ENCODE data around the gene ZNF516. TPM values are rescaled to one million over a fixed set of nuclear protein-coding genes. Genes with fewer than 3 reads are reported as not detected.

Gene ZNF516
- total and polyA plus RNA-seq, 2 of the 13 experiments (the other 11 are each of a cell fraction or from before 2014, with no cell fraction given): 16.6 to 18.7 TPM

DNA sequence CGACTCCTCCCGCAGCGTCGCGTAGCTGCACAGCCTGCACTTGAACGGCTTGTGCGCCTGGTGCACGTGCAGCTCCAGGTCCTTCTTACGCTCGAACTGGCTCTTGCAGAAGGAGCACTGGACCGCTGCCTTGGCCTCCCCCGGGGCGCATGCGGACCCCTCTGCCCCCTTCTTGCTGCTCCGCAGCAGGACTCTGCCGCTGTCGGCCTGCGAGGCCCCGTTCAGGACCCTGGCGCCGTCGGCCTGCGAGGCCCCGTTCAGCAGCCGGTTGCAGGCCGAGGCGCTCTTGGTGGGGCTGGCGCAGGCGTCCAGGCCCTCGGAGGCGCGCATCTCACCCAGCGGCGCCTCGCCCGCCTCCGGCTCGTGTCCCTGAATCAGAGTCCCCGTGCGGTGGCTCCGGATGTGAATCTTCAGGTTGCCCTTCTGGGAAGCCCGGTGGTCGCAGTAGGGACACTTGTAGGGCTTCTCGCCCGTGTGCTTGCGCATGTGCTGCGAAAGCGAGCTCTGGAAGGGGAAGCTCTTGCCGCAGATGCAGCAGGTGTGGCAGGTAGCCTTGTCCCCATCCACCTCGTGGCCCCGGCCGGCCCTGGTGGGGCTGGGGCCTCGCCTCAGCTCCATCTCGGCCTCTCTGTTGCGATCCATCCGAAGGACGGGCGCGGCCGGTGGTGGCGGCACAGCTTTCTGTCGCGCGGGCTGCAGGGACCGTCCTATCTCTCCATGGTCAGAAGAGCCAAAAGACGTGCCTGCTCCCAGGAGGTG lies 52.5 kb downstream of the ZNF516 start:
- ChIA-PET CTCF (ENCODE audit: low intra/inter-chr PET ratio, low total read pairs) (no interaction called here), POLR2A (no interaction called here)
- no peak overlapping the region for H2AFZ ChIP-seq (ENCODE audit: low read length)
- H3K9me3 ChIP-seq (ENCODE audit: low read length): no peaks in the 10 kb centered on the region
- in situ Hi-C loops (cut with HindIII; ENCODE audit: extremely low pct_ligation_motif_present, low pct_unique_long_range_greater_than_20kb): no loop called here
- BruUV-seq (replicated peaks): no TSS peak
- DNase-seq (ENCODE audit: low spot score): no peak
- peaks cover 14 to 50% of the 10 kb centered on the region in 2 experiments; a peak in 4 of 5 replicates for H3K36me3 ChIP-seq (replicated peaks in 1 of 2; ENCODE audit: control insufficient read depth in 1 of 2, insufficient read depth in 2 of 2, low read length in 2 of 2)
- H4K20me1 ChIP-seq (ENCODE audit: insufficient read depth, low read length): peaks cover 56% of the 10 kb centered on the region
- H3K4me2 ChIP-seq (ENCODE audit: low read depth, low read length): no peak overlapping the region
- peak; percentile 78 for TF ChIP-seq AGO2 (optimal IDR thresholded peaks at IDR 0.05; ENCODE audit: low read depth, low read length)
- peak; percentile 8; the same call in 1 of the 2 replicates for TF ChIP-seq HOXA3 (CRISPR knock-in tag; IDR thresholded peaks at IDR 0.05)
- TF ChIP-seq NPAS2 (CRISPR knock-in tag; IDR thresholded peaks at IDR 0.05; ENCODE audit: borderline replicate concordance): no peak
- no peak overlapping the region for H3K4me3 ChIP-seq (replicated peaks in 1 of 3; ENCODE audit: insufficient read depth in 1 of 3, low read depth in 2 of 3, low read length in 3 of 3)
- no peaks in the 10 kb centered on the region for H3K27me3 ChIP-seq (ENCODE audit: control insufficient read depth in 1 of 2, insufficient read depth in 2 of 2, low read length in 2 of 2)
- no peak overlapping the region for H3K9ac ChIP-seq (ENCODE audit: insufficient read depth, low read depth, low read length)
- H3K4me1 ChIP-seq (ENCODE audit: insufficient read depth, low read length): 0 out of 2 replicates have a peak, but pooled peaks cover 8% of the 10 kb centered on the region
- no peak for FAIRE-seq
- 98% methylated on average over 36 of the region's 66 CpGs for WGBS (ENCODE audit: low lambda C conversion rate)
- ATAC-seq: no peak
- no peak overlapping the region for H3K27ac ChIP-seq (ENCODE audit: extremely low read length, insufficient read depth, low read length)
- H3K79me2 ChIP-seq (ENCODE audit: insufficient read depth, low read length): peaks cover 66% of the 10 kb centered on the region
- intact Hi-C loops (cut with micrococcal nuclease; ENCODE audit: unreplicated experiment): no loop called here

DNA sequence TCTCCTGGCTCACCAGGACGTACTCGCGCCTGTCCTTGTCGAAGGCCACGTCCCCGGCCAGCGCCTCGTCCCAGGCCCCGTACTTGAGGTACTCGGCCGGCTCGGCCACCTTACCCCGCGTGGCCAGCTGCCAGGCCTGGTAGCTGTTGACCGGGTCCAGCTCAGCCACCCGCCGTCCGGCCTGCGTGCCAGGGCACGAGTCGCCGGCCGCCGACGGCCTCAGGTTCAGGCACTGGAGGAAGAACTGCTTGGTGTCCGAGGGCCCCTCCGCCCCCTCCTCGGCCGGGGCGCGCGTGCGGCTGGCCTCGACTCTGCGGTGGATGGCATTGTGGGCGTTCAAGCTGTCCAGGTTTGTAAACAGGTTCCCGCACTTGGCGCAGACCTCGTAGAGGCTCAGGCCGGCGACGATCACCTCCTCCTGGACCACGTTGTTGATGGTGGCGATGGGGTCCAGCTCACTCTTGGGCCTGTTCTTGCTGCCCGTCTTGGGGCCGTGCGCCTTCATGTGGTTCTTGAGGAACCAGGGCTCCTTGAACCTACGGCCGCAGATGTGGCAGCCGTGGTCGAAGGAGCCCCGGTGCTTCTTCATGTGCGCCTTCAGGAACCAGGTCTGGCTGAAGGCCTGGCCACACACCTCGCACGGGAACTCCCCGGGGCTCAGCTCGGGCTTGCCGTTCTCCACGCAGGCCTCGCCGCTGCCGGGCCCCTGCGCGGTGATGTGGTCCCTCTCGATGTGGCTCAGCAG lies 53.2 kb downstream of the ZNF516 start:
- Histone ChIP-seq H3K27ac (ENCODE audit: extremely low read length, insufficient read depth, low read length) (no peak overlapping the region), H3K4me1 (ENCODE audit: insufficient read depth, low read length) (0 out of 2 replicates have a peak, but pooled peaks cover 8% of the 10 kb centered on the region), H2AFZ (ENCODE audit: low read length) (no peak overlapping the region), H3K4me2 (ENCODE audit: low read depth, low read length) (no peak overlapping the region), H3K9ac (ENCODE audit: insufficient read depth, low read depth, low read length) (no peak overlapping the region), H3K4me3 (replicated peaks in 1 of 3; ENCODE audit: insufficient read depth in 1 of 3, low read depth in 2 of 3, low read length in 3 of 3) (no peak overlapping the region), H4K20me1 (ENCODE audit: insufficient read depth, low read length) (peaks cover 55% of the 10 kb centered on the region), H3K9me3 (ENCODE audit: low read length) (no peaks in the 10 kb centered on the region), H3K27me3 (ENCODE audit: control insufficient read depth in 1 of 2, insufficient read depth in 2 of 2, low read length in 2 of 2) (no peaks in the 10 kb centered on the region), H3K79me2 (ENCODE audit: insufficient read depth, low read length) (peaks cover 63% of the 10 kb centered on the region), H3K36me3 (replicated peaks in 1 of 2; ENCODE audit: control insufficient read depth in 1 of 2, insufficient read depth in 2 of 2, low read length in 2 of 2) (peaks cover 17 to 50% of the 10 kb centered on the region in 2 experiments; a peak in 4 of 5 replicates)
- TF ChIP-seq SP5 (CRISPR knock-in tag; IDR thresholded peaks at IDR 0.05; ENCODE audit: borderline replicate concordance, low read depth): no peak
- peak; percentile 18; the same call in 1 of the 2 replicates for TF ChIP-seq ZC3H13 (CRISPR knock-in tag; IDR thresholded peaks at IDR 0.05)
- POLR2A ChIA-PET: no interaction called here
- DNase-seq (ENCODE audit: low spot score) (no peak), ATAC-seq (no peak), FAIRE-seq (no peak)
- intact Hi-C loops (cut with micrococcal nuclease; ENCODE audit: unreplicated experiment) (no loop called here), in situ Hi-C loops (cut with HindIII; ENCODE audit: extremely low pct_ligation_motif_present, low pct_unique_long_range_greater_than_20kb) (no loop called here)
- CTCF ChIA-PET (ENCODE audit: low intra/inter-chr PET ratio, low total read pairs): no interaction called here
- 97% methylated on average over 55 of the region's 65 CpGs for WGBS (ENCODE audit: low lambda C conversion rate)
- no TSS peak for BruUV-seq (replicated peaks)
